ENCODE results near the gene ADAMTSL4. TPM values are rescaled to one million over a fixed set of nuclear protein-coding genes. Genes with fewer than 3 reads are reported as not detected.

Gene ADAMTSL4
- total RNA-seq, 1 donor from 2014 or later, result not detected

DNA sequence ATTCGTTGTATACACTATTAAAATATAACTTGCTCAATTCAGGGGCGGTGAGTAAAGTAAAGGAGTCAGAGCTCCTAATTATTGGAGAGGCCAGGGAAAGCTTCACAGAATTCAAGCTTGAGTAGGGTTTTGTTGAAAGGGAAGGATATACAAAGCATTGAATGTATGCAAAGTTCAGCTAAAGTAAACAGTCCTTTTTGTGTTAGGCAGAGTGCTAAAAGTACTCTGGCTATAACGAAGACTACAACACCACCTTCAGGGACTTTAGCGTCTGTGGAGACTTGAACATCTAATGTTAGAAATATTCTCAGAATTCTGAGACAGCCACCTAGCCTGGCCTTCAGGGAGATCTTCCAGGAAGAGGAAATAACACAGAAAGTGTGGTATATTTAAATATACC is 32.6 kb upstream of the ADAMTSL4 start:
- H3K4me1 Mint-ChIP-seq, result peaks cover 21% of the 10 kb centered on the region

DNA sequence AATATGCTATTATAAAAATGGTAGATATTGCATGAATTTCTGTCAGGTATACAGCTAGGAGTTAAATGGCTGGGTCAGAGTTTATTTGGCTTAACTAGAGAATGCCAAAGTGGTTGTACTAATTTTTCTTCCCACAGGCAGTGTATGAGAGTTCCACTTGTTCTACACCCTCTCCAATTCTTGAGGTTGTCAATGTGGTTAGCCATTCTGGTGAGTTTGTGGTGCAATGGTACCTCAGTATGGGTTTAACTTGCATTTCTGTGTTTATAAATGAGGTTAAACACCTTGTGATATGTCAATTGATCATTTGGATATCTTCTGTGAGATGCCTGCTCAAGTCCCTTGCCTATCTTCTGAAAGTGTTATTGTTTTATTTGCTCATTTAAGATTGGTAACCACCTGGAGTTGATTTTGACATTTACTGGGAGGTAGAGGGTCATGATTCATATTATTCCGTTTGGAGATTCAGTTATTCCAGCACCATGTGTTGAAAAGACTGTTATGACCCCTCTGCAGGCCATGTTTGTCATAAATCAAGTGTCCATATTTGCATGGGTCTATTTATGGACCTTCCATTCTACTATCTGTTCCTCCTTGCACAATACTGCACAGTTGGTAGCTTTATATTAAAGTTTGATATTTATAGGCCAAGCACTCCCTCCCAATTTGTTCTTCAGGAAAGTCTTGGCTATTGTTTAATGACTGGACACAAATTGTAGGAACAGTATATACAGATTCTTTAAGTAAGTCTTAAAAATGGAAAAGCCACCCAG is 27.8 kb upstream of the ADAMTSL4 start:
- H3K4me3 ChIP-seq, result no peak overlapping the region
- no peaks in the 10 kb centered on the region for H3K36me3 ChIP-seq
- no peaks in the 10 kb centered on the region for H3K9me3 Mint-ChIP-seq
- no peak overlapping the region for H3K27ac ChIP-seq
- H3K27ac Mint-ChIP-seq, result no peak overlapping the region
- H3K4me1 ChIP-seq, result peaks cover 9% of the 10 kb centered on the region
- H2AFZ ChIP-seq (replicated peaks), result no peak overlapping the region
- H3K4me2 ChIP-seq, result no peak overlapping the region
- H3K27me3 ChIP-seq, result no peaks in the 10 kb centered on the region
- TF ChIP-seq, protein P1, sequence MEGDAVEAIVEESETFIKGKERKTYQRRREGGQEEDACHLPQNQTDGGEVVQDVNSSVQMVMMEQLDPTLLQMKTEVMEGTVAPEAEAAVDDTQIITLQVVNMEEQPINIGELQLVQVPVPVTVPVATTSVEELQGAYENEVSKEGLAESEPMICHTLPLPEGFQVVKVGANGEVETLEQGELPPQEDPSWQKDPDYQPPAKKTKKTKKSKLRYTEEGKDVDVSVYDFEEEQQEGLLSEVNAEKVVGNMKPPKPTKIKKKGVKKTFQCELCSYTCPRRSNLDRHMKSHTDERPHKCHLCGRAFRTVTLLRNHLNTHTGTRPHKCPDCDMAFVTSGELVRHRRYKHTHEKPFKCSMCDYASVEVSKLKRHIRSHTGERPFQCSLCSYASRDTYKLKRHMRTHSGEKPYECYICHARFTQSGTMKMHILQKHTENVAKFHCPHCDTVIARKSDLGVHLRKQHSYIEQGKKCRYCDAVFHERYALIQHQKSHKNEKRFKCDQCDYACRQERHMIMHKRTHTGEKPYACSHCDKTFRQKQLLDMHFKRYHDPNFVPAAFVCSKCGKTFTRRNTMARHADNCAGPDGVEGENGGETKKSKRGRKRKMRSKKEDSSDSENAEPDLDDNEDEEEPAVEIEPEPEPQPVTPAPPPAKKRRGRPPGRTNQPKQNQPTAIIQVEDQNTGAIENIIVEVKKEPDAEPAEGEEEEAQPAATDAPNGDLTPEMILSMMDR (IDR thresholded peaks at IDR 0.05), result no peak
- TF ChIP-seq EZH2 (IDR thresholded peaks at IDR 0.05), result no peak
- H3K9me3 ChIP-seq (ENCODE audit: low read depth), result no peaks in the 10 kb centered on the region
- H3K4me3 Mint-ChIP-seq, result no peak overlapping the region
- H3F3A ChIP-seq (ENCODE audit: low read depth), result peaks cover 8% of the 10 kb centered on the region
- H3K27me3 Mint-ChIP-seq (ENCODE audit: insufficient read depth, low read depth), result no peaks in the 10 kb centered on the region
- H4K20me1 ChIP-seq (ENCODE audit: low read depth), result no peaks in the 10 kb centered on the region
- DNase-seq (ENCODE audit: low spot score), result no peak
- peaks cover 5% of the 10 kb centered on the region for H3K4me1 Mint-ChIP-seq
- H3K79me2 ChIP-seq (ENCODE audit: low read depth), result no peaks in the 10 kb centered on the region
- no peak overlapping the region for H3K9ac ChIP-seq
- no peaks in the 10 kb centered on the region for H3K36me3 Mint-ChIP-seq

More for the DNA sequence above, 32.6 kb upstream of the ADAMTSL4 start:
- no peaks in the 10 kb centered on the region for H3K36me3 ChIP-seq
- H3K27ac ChIP-seq, result no peak overlapping the region
- peak overlapping the region; percentile 66 for H3K4me3 ChIP-seq
- Mint-ChIP-seq H3K36me3 (peaks cover 11% of the 10 kb centered on the region), H3K27me3 (ENCODE audit: insufficient read depth, low read depth) (peaks cover 4% of the 10 kb centered on the region), H3K4me3 (peak overlapping the region; percentile 92), H3K27ac (no peak overlapping the region), H3K9me3 (no peaks in the 10 kb centered on the region)
- no peaks in the 10 kb centered on the region for H3K9me3 ChIP-seq (ENCODE audit: low read depth)
- TF ChIP-seq EZH2phosphoT487 (IDR thresholded peaks at IDR 0.05) (no peak), EZH2 (IDR thresholded peaks at IDR 0.05) (no peak)
- TF ChIP-seq, protein P1 (IDR thresholded peaks at IDR 0.05), result no peak
- H3K27me3 ChIP-seq, result no peaks in the 10 kb centered on the region
- H3K4me1 ChIP-seq, result peaks cover 13% of the 10 kb centered on the region
- peaks cover 24% of the 10 kb centered on the region for H3F3A ChIP-seq (ENCODE audit: low read depth)
- H4K20me1 ChIP-seq (ENCODE audit: low read depth), result no peaks in the 10 kb centered on the region
- H3K79me2 ChIP-seq (ENCODE audit: low read depth), result no peaks in the 10 kb centered on the region
- H3K9ac ChIP-seq, result no peak overlapping the region
- peak overlapping the region; percentile 85 for H2AFZ ChIP-seq (replicated peaks)
- DNase-seq (ENCODE audit: low spot score), result no peak
- peak overlapping the region; percentile 79 for H3K4me2 ChIP-seq

- Histone ChIP-seq H3K27me3 (no peaks in the 10 kb centered on the region), H3K27ac (no peak overlapping the region), H3K9ac (no peak overlapping the region), H3K4me2 (no peak overlapping the region), H3K9me3 (ENCODE audit: low read depth) (no peaks in the 10 kb centered on the region), H3K4me3 (no peak overlapping the region), H3K79me2 (ENCODE audit: low read depth) (no peaks in the 10 kb centered on the region), H3K4me1 (no peaks in the 10 kb centered on the region), H3K36me3 (no peaks in the 10 kb centered on the region), H3F3A (ENCODE audit: low read depth) (no peaks in the 10 kb centered on the region), H4K20me1 (ENCODE audit: low read depth) (no peaks in the 10 kb centered on the region), H2AFZ (replicated peaks) (no peak overlapping the region)
- Mint-ChIP-seq H3K4me3 (no peak overlapping the region), H3K4me1 (no peaks in the 10 kb centered on the region), H3K27ac (no peak overlapping the region), H3K9me3 (no peaks in the 10 kb centered on the region), H3K27me3 (ENCODE audit: insufficient read depth, low read depth) (no peaks in the 10 kb centered on the region), H3K36me3 (no peaks in the 10 kb centered on the region)
- no peak for TF ChIP-seq EZH2 (IDR thresholded peaks at IDR 0.05)
- TF ChIP-seq, protein P1 (IDR thresholded peaks at IDR 0.05), result no peak
- no peak for TF ChIP-seq EZH2phosphoT487 (IDR thresholded peaks at IDR 0.05)
- no peak for DNase-seq (ENCODE audit: low spot score)
Measured at GRCh38 chr1:150525348-150525747, 23.9 kb upstream of the ADAMTSL4 start.

All from neural progenitor cell (in vitro differentiated cells).